Hematopoietic multipotent progenitor cell (in vitro differentiated cells): Measurements from ENCODE around the gene NOCT. TPM values are rescaled to one million over a fixed set of nuclear protein-coding genes. Genes with fewer than 3 reads are reported as not detected.
"Not testable (repeated sequence)": the region's sequence is repeated elsewhere in the genome, so short reads cannot be mapped to it uniquely, and the experiment has no call there.

Experiments
- DNase-seq, 3 donors: peaks; one replicate each; pipeline ENCODE4 v3.0.0-alpha.2; 2011 to 2015; ENCODE audit warnings: low read depth in 2 of 3, low spot score in 2 of 3
- total RNA-seq: library from RNA; depleted of rRNA; stranded (reverse); fragments of >200 nt; gene quantifications from one replicate; pipeline ENCODE4 v1.2.3, GENCODE V29; 2012

Gene NOCT
- total RNA-seq, 1 donor: 24.5 TPM

- DNase-seq: not testable (repeated sequence)
Measured at GRCh38 chr4:139008278-139008677, 7.3 kb upstream of the NOCT start.

- no peak for DNase-seq
Measured at GRCh38 chr4:139009702-139010101, 5.9 kb upstream of the NOCT start.

DNA sequence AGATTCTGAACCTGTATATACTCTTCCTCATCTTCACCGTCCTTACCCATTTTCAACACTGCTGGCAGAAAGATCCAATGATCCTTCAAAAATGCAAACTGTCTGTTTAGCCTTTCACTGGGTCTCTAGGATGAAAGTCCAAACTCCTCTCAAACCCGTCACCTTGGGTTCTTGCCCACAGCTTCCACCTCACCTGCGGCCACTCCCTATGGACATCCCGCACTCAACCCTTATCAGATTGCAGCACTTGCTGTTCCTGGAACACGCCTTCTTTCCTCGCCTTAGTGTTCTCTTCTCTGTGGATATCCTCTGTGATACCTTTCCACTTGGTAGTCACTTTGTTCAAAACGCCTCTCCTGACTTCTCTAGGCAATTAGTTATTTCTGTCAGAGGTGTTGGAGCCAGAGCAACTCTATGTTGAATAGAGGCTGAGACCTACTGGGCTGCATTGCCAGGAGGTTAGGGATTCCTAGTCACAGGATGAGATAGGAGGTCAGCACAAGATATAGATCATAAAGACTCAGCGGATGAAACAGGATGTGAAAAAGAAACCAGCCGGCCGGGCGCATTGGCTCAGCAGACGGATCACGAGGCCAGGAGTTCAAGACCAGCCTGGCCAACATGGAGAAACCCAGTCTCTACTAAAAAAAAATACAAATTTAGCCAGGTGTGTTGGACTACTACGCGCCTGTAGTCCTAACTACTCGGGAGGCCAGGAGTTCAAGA is 4.2 kb upstream of the NOCT start:
- no peak for DNase-seq

- peak; percentile 5 to 72 (median 39) for DNase-seq
Measured at GRCh38 chr4:139014371-139015268, 961 bp upstream of the NOCT start.

- peak in 2 of 3 donors; percentile 40 to 42 for DNase-seq
Measured at GRCh38 chr4:139015948-139016471, 429 bp downstream of the NOCT start.

DNA sequence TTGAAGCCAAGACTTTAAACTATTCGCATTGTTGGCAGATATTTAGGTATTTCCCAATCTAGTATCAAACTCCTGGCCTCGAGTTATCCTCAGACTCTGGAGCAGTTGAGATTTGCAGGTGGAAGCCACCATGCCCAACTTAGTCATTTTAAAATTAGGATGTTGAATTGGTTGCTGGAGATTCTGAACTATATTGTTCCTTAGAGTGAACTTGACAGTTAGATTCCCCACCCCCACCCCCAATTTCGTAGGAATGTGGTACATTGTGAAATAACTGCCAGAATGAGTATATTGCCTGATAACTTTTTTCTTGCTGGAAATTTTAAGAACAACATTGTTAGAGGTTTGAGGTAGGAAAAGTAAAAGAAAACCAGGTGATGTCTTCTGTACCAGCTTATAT is 2.3 kb downstream of the NOCT start:
- DNase-seq: no peak

- no peak for DNase-seq
Measured at GRCh38 chr4:139018501-139018900, 2.9 kb downstream of the NOCT start.

DNA sequence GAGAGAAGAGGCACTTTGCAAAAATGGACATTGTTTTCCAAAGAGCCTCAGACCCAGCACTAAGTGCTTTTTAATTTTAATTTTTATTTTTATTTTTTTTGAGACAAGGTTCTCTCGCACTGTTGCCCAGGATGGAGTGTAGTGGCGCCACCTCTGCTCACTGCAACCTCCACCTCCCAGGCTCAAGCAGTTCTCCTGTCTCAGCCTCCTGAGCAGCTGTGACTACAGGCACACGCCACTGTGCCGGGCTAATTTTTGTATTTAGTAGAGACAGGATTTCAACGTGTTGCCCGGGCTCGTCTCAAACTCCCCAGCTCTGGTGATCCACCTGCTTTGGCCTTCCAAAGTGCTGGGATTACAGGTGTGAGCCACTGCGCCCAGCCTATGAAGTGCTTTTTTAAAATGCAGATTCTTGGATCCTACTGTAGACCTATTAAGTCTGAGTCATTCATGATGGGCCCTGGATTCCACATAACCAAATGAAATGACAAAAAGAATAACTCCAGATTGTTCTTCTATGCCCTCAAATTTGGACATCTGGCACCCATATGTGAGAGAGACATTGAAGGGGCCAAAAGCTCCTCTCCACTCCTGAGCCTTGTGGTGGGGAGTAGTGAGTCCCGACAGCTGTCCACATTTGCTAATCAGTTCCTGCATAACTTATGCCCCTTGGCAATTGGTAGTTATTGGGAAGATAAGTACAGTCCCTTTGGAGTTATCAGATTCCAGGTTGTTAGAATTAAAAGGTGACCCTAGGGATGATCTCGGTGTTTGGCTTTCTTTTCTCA is 3.6 kb downstream of the NOCT start:
- no peak for DNase-seq

- DNase-seq: no peak
Measured at GRCh38 chr4:139020384-139020783, 4.8 kb downstream of the NOCT start.

DNA sequence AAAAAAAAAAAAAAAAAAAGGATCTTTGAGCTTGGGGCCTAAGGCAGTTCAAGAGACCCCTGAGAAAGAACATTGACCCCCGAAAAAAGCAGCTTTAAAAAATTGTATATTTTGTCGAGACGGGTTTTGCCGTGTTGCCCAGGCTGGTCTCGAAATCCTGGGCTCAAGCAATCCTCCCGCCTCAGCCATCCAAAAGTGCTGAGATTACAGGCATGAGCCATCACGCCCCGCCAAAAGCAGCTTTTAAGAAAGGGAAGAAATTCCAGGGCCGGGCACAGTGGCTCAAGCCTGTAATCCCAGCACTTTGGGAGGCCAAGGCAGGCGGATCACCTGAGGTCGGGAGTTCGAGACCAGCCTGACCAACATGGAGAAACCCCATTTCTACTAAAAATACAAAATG is 5.5 kb downstream of the NOCT start:
- not testable (repeated sequence) for DNase-seq

- DNase-seq: no peak
Measured at GRCh38 chr4:139022835-139023234, 7.3 kb downstream of the NOCT start.

GRCh38 chr4:139024686-139025085 is 9.1 kb downstream of the NOCT start:
- no peak for DNase-seq

DNA sequence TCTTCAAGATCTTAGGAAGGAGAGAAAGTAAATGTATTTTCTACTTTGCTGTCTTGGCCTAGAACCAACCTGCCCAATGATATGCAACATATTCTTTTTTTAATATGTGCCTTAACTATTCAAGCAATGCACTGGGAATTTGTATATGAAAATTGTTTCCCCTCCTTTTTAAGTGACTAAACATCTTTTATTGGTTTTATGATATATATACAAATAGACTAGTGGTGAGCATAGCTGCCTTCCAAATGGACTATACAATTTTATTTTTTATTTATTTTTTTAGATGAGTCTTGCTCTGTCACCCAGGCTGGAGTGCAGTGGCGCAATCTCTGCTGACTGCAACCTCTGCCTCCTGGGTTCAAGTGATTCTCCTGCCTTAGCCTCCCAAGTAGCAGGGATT is 10.3 kb downstream of the NOCT start:
- DNase-seq: no peak

- DNase-seq: no peak
Measured at GRCh38 chr4:139027776-139028175, 12.2 kb downstream of the NOCT start.

DNA sequence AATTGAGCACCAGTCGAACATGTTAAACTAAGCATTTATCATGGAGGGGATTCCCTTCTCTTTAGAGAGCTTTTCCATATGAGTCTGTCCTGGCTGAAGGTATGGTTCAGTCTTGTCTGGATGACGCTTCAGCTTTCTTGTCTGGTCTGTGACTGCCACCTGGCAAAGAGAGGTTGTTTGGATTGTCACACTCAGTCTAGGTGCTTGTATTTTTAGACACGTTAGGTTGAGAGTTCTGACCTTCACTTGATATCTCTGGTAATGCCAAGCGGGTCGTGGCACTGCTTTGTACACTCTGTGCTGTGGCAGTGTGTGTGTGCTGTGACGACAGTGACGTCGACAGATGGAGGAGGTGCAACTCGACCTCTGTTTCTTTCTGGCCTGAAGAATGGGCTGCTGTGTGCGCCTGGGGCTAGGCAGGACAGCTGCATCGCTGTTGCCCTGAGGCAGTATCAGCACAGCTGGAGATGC is 12.6 kb downstream of the NOCT start:
- no peak for DNase-seq

- not testable (repeated sequence) for DNase-seq
Measured at GRCh38 chr4:139029866-139030363, 14.3 kb downstream of the NOCT start.

DNA sequence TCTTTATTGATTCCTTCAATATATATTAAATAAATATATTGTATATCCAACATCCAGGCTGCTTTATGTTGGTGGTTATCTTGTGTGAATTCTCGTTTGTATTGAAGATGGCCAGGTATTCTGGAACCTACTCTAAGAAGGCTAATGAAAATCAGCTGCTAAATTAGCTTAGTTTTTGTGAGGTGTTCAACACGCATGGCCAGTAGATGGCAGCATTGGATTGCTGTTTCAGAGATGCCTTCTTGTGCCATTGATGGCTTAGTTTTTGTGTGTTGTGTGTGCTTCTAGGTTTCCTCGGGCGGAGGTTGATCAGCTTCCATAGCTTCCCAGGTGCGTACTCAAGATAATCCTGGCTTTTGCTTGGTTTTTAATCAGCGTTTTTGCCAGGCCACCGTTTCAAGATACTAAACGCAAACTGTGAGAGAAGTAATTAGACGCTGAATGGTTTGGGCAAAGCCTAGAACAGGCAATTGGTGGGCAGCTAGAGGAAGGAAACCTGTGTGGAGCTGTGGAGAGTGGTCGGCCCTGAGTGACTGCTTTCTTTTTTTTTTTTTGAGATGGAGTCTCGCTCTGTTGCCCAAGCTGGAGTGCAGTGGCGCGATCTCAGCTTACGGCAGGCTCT is 15.1 kb downstream of the NOCT start:
- peak; percentile 58 to 93 (median 78) for DNase-seq

- no peak for DNase-seq
Measured at GRCh38 chr4:139035650-139036049, 20.1 kb downstream of the NOCT start.

DNA sequence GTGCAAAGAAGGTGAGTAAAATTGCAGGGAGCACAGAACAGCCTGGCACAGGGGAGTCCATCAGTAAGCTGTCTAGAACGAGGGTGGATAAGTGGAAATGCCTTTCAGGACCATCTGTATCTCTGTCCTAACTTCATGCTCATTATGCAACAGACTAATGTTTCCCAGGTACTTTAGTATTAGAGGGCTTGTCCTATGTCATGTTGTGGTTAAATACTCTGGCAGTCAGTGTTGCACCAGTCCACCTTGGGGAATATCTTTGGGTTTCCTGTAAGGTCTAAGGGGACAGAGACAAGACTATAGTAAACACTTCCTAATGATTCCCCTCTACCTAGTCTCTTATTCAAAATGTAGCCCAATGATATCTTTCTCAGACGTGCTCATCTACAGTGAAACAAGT is 21.3 kb downstream of the NOCT start:
- no peak for DNase-seq

- no peak for DNase-seq
Measured at GRCh38 chr4:139038874-139039443, 23.4 kb downstream of the NOCT start.
